ENCODE results near the gene FGFR3. TPM values are rescaled to one million over a fixed set of nuclear protein-coding genes. Genes with fewer than 3 reads are reported as not detected.
A peak's percentile ranks its signal among the peaks of the same experiment; 100 is the strongest.

The FGFR3 gene
- polyA plus RNA-seq, 1 of the 3 experiments (the other 2 are of a cell fraction): 1.1 TPM

GRCh38 chr4:1772853-1773538 is 20.1 kb upstream of the FGFR3 start:
- Histone ChIP-seq H3K36me3 (replicated peaks in 1 of 2; ENCODE audit: control insufficient read depth in 1 of 2, insufficient read depth in 2 of 2, low read length in 1 of 2) (no peaks in the 10 kb centered on the region), H3K27ac (ENCODE audit: low read depth in 2 of 2, low read length in 1 of 2) (no peak overlapping the region; a peak in 1 of 4 replicates), H3K9me3 (no peaks in the 10 kb centered on the region), H2AFZ (ENCODE audit: low read depth) (no peak overlapping the region), H3K9me2 (no peaks in the 10 kb centered on the region), H3K27me3 (ENCODE audit: insufficient read depth) (no peaks in the 10 kb centered on the region), H3K79me2 (ENCODE audit: insufficient read depth) (no peaks in the 10 kb centered on the region), H3K4me2 (no peak overlapping the region), H3F3A (replicated peaks; ENCODE audit: insufficient read depth) (no peaks in the 10 kb centered on the region), H3K4me1 (ENCODE audit: control insufficient read depth in 1 of 2, insufficient read depth in 2 of 2, low read depth in 1 of 2, low read length in 1 of 2) (peaks cover 0 to 28% of the 10 kb centered on the region in 2 experiments; a peak in 1 of 4 replicates), H4K20me1 (ENCODE audit: insufficient read depth) (no peaks in the 10 kb centered on the region), H3K4me3 (ENCODE audit: low read depth in 2 of 2, low read length in 1 of 2) (no peak overlapping the region), H3K9ac (no peak overlapping the region)
- WGBS (ENCODE audit: low lambda C conversion rate): 67% methylated on average over 12 of the region's 30 CpGs
- peak; percentile 73 for DNase-seq
- ChIA-PET CTCF (interaction anchor here (1.1 to 2.2 kb wide), 4 partner anchors 9 to 36 kb away, joined by 4 to 7 read pairs (median 5); no protein-coding TSS in a partner anchor), POLR2A (no interaction called here)
- TF ChIP-seq MAX (IDR thresholded peaks at IDR 0.05; ENCODE audit: low read depth) (no peak), TCF12 (IDR thresholded peaks at IDR 0.05) (no peak), REST (IDR thresholded peaks at IDR 0.05; ENCODE audit: low read depth, low read length) (no peak), PBX3 (IDR thresholded peaks at IDR 0.05) (no peak), FOSL2 (IDR thresholded peaks at IDR 0.05; ENCODE audit: borderline replicate concordance, low read depth) (no peak), GATA2 (CRISPR knock-in tag; IDR thresholded peaks at IDR 0.05) (peak; percentile 29), FOXM1 (IDR thresholded peaks at IDR 0.05; ENCODE audit: low read depth) (no peak)

GRCh38 chr4:1773754-1774153 is 19.3 kb upstream of the FGFR3 start:
- CTCF ChIA-PET: interaction anchor here (1.1 to 2.2 kb wide), 4 partner anchors 8 to 36 kb away, joined by 4 to 7 read pairs (median 5); no protein-coding TSS in a partner anchor
- Histone ChIP-seq H3K9me3 (no peaks in the 10 kb centered on the region), H3K27ac (ENCODE audit: low read depth in 2 of 2, low read length in 1 of 2) (no peak overlapping the region), H3K9ac (no peak overlapping the region), H2AFZ (ENCODE audit: low read depth) (no peak overlapping the region), H3K4me2 (no peak overlapping the region), H3K4me1 (ENCODE audit: control insufficient read depth in 1 of 2, insufficient read depth in 2 of 2, low read depth in 1 of 2, low read length in 1 of 2) (peaks cover 0 to 27% of the 10 kb centered on the region in 2 experiments; a peak in 1 of 4 replicates), H3K4me3 (ENCODE audit: low read depth in 2 of 2, low read length in 1 of 2) (no peak overlapping the region), H3K9me2 (no peaks in the 10 kb centered on the region), H3K36me3 (replicated peaks in 1 of 2; ENCODE audit: control insufficient read depth in 1 of 2, insufficient read depth in 2 of 2, low read length in 1 of 2) (no peaks in the 10 kb centered on the region), H3F3A (replicated peaks; ENCODE audit: insufficient read depth) (no peaks in the 10 kb centered on the region), H3K27me3 (ENCODE audit: insufficient read depth) (no peaks in the 10 kb centered on the region), H3K79me2 (ENCODE audit: insufficient read depth) (no peaks in the 10 kb centered on the region), H4K20me1 (ENCODE audit: insufficient read depth) (no peaks in the 10 kb centered on the region)
- POLR2A ChIA-PET: no interaction called here
- no peak for TF ChIP-seq TCF12 (IDR thresholded peaks at IDR 0.05)
- TF ChIP-seq CHD2 (IDR thresholded peaks at IDR 0.05; ENCODE audit: low read length, partially characterized antibody): no peak
- no peak for TF ChIP-seq GABPA (IDR thresholded peaks at IDR 0.05; ENCODE audit: low read depth)
- TF ChIP-seq NFIC (IDR thresholded peaks at IDR 0.05; ENCODE audit: borderline replicate concordance): no peak
- TF ChIP-seq REST (IDR thresholded peaks at IDR 0.05; ENCODE audit: low read depth, low read length): no peak
- no peak for TF ChIP-seq SIN3A (IDR thresholded peaks at IDR 0.05; ENCODE audit: borderline replicate concordance, low read depth, low read length)
- TF ChIP-seq NRF1 (IDR thresholded peaks at IDR 0.05; ENCODE audit: low read depth, low read length): no peak
- 74% methylated on average over 9 of the region's 10 CpGs for WGBS (ENCODE audit: low lambda C conversion rate)
- no peak for DNase-seq

Data from SK-N-SH (cell line).